Astrocyte of the hippocampus (primary cell): ENCODE measurements around the gene DCLK1.
"Not testable (repeated sequence)": the region's sequence is repeated elsewhere in the genome, so short reads cannot be mapped to it uniquely, and the experiment has no call there.

Experiments
- DNase-seq: peaks from one replicate; pipeline ENCODE4 v3.0.0; 2011; ENCODE audit warnings: low read depth, low spot score

Gene DCLK1

GRCh38 chr13:36131931-36132297, 732 bp upstream of the DCLK1 start:
- DNase-seq = peak; percentile 75

- DNase-seq = peak; percentile 61
These were observed 495 bp downstream of the DCLK1 start for GRCh38 chr13:36130552-36131221.

- no peak for DNase-seq
These were observed 1.0 kb downstream of the DCLK1 start for GRCh38 chr13:36130193-36130551.

GRCh38 chr13:36129539-36129938, 1.6 kb downstream of the DCLK1 start:
- no peak for DNase-seq

GRCh38 chr13:36126491-36126890, 4.7 kb downstream of the DCLK1 start:
- no peak for DNase-seq

- no peak for DNase-seq
These were observed 5.3 kb downstream of the DCLK1 start for GRCh38 chr13:36125841-36126240.

- peak; percentile 96 for DNase-seq
These were observed 6.9 kb downstream of the DCLK1 start for GRCh38 chr13:36124236-36124822.

- no peak for DNase-seq
These were observed 15.9 kb downstream of the DCLK1 start for GRCh38 chr13:36115306-36115705.

GRCh38 chr13:36114233-36114632, 16.9 kb downstream of the DCLK1 start:
- DNase-seq = no peak

- peak; percentile 33 for DNase-seq
These were observed 22.2 kb downstream of the DCLK1 start for GRCh38 chr13:36108954-36109353.

GRCh38 chr13:36108342-36108741, 22.8 kb downstream of the DCLK1 start:
- DNase-seq = no peak

GRCh38 chr13:36107521-36107920, 23.7 kb downstream of the DCLK1 start:
- DNase-seq = no peak

- no peak for DNase-seq
These were observed 25.5 kb downstream of the DCLK1 start for GRCh38 chr13:36105726-36106125.

GRCh38 chr13:36102721-36103120, 28.5 kb downstream of the DCLK1 start:
- no peak for DNase-seq

GRCh38 chr13:36101907-36102306, 29.3 kb downstream of the DCLK1 start:
- not testable (repeated sequence) for DNase-seq

GRCh38 chr13:36101157-36101556, 30.0 kb downstream of the DCLK1 start:
- no peak for DNase-seq

GRCh38 chr13:36098080-36098479, 33.1 kb downstream of the DCLK1 start:
- DNase-seq = no peak

- no peak for DNase-seq
These were observed 34.4 kb downstream of the DCLK1 start for GRCh38 chr13:36096461-36097416.

- DNase-seq = no peak
These were observed 36.7 kb downstream of the DCLK1 start for GRCh38 chr13:36094478-36094877.

- no peak for DNase-seq
These were observed 40.6 kb downstream of the DCLK1 start for GRCh38 chr13:36090592-36090991.

- no peak for DNase-seq
These were observed 42.0 kb downstream of the DCLK1 start for GRCh38 chr13:36089130-36089647.

- no peak for DNase-seq
These were observed 42.7 kb downstream of the DCLK1 start for GRCh38 chr13:36088463-36088862.
